GM18861 (cell line): ENCODE results near the gene LSMEM2.
A peak's percentile ranks its signal among the peaks of the same experiment; 100 is the strongest.

Source experiments
- ATAC-seq: cut with Tn5 transposase; IDR thresholded peaks from one replicate; pipeline ENCODE4 v1.9.1; 2021; ENCODE audit not compliant: unreplicated experiment

Gene LSMEM2

DNA sequence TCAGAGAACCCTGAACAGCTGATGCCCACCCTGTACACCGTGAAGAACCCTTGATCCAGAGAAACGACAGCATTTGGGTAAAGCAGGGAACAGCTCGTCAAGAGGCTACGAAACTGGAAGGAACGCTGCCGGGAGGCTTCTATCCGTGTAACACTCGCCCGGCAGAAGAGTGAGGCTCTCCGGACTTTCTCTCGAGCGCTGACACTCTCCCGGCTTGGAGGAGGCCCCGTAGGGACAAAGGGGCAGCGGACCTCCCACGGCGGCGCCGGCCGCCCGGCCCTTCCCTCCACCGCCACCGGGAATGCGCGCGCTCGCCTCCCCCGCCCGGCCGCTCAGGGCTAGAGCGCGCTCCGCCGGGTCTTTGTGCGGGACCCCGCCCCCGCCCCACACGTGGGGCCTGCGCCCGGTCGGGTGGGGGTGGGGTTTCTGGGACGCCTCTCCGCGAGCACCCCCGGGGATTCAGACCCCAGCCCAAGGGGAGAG, 42.0 kb downstream of the LSMEM2 start:
- peak; percentile 39 for ATAC-seq

DNA sequence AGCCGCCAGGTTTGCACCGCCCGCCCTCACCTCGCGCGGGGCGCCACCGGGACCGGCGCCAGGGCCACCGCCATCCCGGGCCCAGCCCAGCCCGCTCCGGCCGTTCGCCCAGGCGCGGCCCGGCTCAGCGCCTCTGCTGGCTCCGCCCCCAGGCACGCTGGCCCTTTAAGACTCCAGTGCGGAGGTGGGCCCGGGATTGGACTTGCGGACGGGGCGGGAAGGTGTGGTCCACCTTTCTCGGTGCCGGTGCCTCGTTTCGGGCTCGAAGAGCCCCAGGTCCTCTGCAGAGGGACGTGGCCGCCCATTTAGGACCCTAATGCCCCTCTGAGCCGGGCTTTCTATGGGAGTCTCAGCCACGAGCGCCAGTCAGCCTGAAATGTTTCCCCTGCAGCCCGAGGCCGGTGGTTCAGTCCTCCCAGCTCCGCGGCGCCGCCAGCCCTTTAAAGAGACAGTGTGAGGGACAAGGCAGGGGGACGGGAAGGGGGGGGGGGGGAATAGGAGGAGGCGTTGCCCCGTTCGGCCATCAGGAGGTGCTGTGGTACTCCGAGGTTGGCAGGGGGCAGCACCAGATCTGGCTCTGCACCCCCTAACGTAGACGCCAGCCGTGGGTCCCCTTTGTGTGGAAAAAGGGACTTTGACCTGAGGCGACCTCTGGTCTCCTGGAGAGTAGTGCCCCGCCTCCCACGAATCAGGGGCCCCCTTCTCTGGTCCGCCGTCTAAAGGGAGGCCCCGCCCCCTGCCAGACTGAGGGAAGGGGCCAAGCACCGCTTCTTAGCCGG, 42.6 kb downstream of the LSMEM2 start:
- peak; percentile 58 for ATAC-seq

DNA sequence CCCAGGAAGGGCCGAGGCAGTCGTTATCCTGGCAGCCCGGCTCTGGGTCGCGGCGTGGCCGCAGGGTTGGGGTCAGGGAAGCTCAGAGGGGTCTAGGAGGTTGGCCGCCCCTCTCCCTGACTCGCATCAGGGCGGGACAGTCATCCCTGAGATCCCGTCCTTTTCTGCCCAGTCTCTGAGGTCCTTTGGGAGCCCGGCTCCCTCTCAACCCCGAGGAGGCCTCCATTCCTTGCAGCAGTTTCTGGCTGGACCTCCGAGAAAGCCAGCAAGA, 43.2 kb downstream of the LSMEM2 start:
- no peak for ATAC-seq

DNA sequence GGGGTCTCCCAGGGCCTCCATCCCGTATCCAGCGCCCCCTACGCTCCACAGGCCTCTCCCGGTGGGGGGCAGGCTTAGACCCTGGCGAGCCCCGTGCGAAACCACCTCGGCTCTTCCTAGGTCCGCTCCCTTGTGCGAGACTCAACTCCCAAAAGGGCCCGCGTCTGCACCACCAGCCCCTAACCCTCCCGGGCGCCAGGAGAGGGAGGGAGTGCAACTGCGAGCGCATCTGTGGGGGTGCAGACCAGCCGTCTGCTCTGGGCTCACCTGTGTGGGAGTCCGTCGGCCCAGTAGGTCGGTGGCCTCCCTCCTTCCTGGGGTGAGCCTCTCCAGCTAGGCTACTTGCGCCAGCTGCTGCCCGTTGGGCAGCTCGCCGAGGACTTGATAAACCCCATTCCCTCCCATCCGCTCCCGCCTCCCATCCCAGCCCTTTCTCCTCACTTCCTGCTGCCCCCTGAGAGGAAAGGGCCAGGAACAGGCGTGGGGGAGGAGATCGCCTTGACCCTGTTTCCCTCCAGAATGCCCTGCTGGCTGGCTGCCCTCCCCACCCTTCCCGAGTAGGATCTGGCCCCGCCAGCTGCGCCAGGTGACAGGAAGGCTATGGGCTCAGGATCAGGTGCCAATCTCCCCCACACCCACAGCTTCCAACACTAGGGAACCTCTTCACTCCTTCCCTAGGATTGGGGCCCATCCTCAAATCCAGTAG, 43.7 kb downstream of the LSMEM2 start, which contains the start of gene HYAL2:
Gene HYAL2 (minus strand): TSS at position 360 of the 706 bp plus-strand sequence. CDS start 2,256 bp downstream, outside the sequence.
- ATAC-seq = no peak

DNA sequence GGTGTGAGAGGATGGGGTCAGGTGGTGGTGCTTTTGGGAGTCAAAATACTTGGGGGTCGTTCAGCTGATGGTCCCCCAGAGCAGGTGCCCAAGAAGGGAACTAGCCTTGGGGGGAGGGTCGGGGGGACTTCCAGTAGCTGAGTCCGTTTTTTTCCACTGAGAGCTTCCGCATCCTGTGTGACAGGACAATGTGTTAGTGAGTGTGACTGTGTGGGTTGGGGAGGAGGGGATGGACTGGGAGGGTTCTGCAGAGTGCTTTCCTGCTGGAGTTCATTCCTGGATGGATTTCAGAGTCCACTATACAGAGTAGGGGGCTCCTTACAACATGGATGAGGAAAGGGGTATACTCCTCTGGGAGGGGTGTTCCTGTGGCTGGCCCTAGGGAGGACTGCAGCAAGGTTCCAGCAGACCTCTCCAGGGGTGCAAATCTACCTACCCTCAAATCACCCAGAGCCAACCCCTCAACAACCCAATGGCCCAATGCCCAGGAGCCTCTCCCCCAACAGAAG, 44.3 kb downstream of the LSMEM2 start:
- ATAC-seq = no peak

DNA sequence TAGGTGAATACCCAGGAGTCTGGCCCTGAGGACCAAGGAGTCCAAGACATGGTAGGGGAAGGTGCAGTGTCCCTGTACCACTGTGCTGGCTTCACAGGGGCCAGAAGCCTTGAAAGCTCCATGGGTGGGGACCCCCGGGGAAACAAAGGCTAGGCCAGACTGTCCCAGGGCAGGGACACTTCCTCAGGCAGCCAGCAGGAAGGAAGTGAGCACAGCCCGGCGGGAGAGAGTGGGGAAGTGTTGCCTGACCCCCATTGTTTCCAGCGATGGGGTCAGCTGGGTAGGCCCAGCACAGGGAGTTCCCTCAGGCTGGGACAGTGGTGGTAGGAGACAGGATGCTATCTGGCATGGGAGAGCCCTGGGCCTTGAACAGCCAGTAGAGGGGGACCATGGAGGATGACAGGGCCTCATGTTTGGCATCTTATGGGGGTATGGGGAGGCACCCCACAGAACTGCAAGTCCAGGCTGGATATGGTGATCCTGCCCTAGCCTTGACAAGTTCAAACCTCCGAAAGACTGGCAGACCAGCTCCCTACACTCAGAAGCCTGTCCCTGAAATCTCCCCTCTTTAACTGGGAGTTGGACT, 44.8 kb downstream of the LSMEM2 start:
- no peak for ATAC-seq

DNA sequence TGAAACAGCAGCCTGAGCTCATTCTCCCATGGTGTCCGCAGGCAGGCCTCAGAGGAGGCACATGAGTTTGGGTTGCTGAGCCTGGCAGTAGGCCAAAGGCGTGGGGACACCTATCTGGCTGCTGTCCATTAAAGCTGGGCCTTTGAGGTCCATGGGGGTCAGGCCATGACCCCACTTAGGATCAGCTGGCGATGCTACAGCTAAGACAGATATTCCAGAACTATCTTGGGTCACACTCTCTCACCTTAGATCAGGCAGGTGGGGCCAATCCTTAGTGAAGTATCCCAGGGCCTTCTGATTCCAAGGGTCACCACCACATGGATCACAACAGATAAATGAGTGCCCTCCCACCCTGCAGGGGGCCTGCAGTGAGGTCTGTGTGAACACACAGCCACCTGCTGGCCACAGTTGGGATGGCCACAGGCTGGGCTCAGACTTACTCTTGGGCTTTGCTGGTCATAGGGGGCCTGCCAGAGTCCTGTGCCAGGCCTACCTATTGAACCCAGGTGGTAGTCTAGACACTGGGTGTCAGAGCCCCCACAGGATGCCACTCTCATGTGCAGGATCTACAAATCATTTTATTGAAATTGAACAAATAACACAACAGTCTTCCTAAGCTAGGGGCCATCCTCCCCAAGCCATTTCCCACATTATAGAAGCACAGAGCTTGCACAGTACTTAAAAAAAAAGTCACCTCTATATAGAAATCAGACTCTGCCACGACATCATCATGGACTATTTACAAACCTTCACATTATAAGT, 45.6 kb downstream of the LSMEM2 start:
- ATAC-seq = no peak

DNA sequence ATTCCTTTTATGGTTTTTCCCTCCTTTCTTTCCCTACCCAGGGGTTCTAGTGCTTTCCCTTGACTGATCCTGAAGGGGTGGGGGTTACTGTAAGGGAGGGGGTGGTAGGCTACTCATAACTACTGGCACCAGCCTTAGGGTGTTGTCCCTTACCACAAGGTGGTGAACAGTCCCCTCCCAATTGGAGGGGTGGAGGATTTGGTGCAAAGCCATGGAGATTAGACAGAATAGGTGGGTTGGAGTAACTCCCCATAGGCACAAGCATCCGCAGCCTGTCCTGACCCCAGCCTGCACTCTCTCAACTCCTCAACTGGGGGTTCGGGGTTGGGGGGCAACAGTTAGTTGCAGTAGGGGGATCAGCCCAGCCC, 46.2 kb downstream of the LSMEM2 start:
- no peak for ATAC-seq

DNA sequence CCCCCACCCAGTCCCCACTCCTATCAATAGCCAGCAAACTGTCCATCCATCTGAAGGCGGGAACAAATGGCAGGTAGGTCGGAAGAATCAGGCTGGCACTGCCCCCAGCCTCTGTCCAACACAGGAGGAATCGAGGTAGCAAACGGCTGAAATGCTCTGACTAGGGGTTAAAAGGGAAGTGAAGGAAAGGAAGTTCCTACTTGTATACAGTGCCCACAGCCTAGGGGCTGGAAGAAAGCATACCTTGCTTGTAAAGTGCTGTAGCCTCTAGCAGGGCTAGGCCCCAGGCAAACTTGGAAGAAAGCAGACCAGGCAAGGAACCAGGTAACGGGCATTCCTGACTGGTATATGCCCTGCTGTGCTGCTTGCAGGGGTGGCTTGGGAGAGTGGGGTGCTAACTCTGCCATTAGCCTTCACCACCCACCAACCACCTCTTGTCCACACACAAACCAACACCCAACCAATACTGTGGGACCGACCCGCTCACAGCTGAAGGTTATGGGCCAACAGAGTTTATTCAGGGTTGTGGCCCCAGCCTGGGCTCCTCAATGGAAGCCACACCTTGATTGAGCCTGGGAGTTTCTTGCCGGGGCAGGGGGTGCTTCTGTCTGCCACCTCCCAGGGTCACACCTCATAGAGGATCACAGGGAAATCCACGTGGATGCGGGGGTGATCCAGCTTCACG, 46.8 kb downstream of the LSMEM2 start:
- ATAC-seq = no peak

DNA sequence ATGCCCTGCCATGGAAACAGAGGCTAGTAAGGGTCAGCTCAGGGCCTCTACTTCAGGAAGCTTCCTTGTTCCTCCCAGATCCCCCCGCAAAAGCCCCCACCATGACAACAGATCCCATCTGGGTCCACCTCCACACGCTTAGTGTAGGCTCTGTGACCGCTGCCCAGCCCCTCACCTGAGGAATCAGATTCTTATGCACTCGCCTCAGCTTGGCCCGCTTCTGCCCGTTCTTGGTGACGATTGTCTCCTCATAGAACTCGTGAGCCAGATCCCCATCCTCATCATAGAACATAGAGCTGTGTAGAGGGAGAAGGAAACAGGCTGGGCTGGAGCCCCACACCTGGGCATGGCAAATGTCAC, 47.3 kb downstream of the LSMEM2 start:
- ATAC-seq = no peak

DNA sequence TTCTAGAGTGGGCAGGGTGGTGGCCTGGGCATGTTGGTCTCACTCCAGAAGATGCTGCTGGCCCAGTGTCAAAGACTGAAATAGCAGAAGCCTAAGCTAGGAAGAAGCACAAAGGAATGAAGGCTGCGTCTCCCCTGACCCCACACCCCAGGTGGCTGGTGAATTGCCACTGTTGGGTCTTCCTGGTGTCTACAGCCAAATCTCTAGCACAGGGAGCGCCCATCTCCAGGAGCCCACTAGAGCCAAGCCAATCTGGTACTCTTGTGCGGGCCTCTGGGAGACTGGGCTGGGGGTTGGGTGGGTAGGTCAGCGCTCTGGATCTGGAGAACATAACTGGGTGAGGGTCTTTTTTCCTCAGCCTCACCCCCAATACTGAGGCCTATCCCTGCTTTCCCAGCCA, 48.2 kb downstream of the LSMEM2 start:
- no peak for ATAC-seq

DNA sequence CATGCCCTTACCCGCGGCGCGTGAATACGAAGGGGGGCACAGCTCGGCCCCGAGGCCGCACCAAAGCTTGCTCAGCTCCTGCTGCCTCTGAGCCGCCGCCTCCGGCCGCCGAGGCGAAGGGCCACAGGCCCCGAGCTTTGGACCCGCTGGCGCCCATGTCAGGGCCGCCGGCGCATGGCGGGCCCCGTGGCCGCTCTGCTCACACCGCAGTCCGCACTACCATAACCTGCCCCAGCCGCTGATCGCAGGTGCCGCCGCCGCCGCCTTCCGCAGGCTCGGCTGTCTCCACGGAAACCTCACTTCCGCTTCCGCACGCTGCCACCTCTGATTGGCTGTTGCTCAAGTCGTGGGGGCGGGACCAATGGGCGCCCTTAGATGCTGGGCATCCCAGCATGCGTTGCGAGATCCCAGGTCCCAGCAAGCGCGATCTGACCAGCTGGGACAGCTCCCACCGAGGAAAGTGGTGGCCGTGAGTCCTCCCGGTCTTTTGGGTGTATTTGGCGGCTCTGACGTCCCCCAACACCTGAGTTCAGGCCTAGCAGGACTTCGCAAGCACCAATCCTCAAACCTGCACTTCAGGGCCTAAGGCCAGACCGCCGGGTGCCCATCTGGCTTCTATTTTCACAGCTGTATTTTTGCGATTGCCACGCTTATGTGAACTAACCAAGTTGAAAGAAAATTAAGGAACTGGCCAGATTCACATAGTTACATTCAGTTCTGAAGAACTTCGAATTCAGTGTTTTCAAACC, 49.2 kb downstream of the LSMEM2 start, which contains the start of gene TUSC2:
Gene TUSC2 (minus strand): TSS at position 281 of the 749 bp plus-strand sequence. CDS start 124 bp downstream, at position 157.
- ATAC-seq = peak; percentile 80

DNA sequence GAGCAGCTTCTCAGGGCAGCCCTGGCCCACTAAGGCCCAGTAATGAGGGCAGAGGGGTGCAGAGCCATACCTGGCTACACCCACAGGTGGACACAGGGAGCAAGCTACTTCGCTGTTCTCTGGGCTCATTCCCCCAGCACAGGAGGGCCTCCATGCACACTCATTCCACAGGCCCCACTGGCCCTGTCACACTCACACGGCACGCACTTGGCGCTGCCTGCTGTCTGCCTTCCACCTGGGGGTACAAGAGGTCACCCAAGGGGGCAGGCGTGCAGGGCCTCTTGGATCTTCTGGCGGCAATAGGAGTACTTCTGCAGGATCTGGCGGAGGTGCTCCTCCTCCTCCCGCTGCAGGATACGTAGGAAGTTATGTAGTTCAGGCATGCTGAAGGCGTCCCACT, 51.4 kb downstream of the LSMEM2 start:
- no peak for ATAC-seq

DNA sequence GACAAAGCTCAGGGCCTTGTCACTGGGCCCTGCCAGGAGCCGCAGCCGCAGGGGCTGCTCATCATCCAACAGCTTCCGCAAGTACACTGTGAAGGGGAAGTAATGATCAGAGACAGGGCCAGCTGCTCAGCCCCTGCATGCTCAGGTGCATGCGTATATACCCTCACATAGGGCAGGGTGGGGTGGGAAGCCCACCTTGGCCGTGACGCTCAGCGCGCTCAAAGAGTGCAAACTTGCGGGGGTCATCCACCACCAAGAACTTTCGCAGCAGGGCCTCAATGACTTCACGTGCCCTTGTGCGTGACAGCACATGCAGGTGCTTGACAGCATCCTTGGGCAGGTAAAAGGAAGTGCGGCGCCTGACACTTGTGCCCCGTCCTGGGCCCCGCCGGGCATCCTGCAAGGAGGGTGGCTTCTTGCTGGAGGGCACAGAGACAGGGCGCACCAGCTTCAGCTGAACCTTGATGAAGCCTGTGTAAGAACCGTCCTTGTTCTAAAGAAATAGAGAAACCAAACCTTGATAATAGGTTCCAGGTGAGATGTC, 52.5 kb downstream of the LSMEM2 start:
- no peak for ATAC-seq

DNA sequence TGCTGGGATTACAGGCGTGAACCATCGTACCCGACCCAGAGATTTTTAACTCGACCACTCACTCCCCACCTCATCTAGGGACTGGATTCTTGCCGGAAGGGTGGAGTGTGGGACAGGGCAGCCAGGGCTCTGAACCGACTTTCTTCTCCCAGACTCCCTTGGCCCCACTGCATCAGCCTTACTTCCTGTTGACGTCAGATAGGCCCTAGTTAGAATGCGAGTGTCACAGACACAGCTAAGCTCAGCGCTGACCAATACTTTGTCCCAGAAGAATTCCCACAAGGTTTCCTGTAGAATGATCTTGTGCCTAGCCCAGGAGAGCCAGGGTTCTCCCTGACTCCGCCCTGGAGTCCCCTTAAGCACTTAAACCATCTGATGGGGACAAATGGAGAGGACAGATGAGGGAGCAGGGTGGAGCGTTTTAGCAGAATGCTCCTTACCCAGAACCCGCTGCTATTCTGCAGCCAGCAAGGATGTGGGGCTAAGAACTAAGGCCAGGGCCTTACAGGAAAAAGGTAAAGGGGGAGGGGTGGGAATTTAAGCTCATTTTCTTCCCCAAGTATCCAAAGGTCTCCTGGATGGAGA, 54.9 kb downstream of the LSMEM2 start:
- no peak for ATAC-seq

DNA sequence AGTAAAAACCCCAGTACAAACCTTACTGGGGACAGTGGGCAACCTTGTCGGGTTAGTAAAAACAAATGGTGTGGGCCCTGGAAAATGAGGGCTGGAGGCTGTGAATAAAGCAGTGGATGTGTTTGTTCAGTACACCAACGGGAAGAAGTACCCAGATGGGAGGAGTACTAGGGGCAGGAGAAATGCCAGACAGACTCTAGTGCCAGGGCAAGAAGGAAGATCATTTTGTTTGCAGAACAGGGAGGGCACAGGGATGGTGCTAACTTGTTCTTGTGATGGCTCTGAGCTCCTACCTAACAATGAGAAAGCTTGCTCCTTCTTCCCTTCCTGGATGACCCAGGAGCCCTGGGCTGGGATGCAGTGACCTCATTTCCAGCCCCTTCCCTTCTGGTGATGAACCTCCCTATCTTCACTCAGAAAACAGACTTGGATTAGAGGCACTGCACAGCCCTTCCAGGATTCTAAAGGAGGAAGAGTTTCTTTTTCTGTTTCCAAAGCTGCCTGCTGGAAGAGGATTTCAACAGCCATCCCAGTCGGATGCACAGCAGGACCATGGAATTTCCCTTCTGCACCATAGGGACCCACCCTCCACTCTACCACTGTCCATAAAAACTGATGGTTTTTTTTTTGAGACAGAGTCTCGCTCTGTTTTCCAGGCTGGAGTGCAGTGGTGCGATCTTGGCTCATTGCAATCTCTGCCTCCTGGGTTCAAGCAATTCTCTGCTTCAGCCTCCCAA, 55.6 kb downstream of the LSMEM2 start:
- no peak for ATAC-seq

DNA sequence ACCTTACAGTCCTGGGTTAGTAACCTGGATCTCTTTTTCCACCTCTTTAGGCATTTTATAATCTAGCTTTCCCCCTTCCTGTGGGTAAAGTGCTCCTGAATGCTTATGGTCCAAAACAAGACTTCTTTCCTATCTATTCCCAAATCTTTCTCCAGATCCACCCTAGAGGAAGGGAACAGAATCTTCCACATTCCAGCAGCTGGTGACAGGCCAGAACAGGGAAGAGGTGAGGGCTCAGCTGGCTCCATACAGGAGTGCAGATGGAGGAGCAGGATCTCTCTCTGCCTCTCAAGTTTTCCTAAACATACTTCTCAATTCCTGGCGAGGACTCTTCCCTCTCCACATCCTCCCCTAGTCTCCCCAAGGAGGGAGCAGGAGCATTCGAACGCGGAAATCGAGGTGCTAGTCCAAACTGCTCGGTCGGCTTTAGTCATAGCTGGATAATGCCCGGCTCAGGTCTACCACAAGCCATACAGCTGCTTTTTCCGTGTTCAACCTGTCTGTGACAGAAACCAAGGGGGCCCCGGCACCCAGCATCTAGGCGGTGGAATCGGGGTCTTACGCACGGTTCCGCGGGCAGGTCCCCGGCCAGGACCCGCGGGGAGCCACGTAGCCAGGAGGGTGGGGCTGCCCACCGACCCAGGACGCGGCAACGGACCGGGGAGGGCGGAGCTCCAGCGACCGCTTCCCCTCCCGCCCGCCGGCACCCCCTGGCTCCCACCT, 57.7 kb downstream of the LSMEM2 start:
- peak; percentile 17 for ATAC-seq
